ENCODE measurements around the gene BMPR1B. TPM values are rescaled to one million over a fixed set of nuclear protein-coding genes. Genes with fewer than 3 reads are reported as not detected.

The BMPR1B gene
- polyA plus RNA-seq, 2 of the 4 experiments (the other 2 are of a cell fraction) = 6.4 to 21.2 TPM

DNA sequence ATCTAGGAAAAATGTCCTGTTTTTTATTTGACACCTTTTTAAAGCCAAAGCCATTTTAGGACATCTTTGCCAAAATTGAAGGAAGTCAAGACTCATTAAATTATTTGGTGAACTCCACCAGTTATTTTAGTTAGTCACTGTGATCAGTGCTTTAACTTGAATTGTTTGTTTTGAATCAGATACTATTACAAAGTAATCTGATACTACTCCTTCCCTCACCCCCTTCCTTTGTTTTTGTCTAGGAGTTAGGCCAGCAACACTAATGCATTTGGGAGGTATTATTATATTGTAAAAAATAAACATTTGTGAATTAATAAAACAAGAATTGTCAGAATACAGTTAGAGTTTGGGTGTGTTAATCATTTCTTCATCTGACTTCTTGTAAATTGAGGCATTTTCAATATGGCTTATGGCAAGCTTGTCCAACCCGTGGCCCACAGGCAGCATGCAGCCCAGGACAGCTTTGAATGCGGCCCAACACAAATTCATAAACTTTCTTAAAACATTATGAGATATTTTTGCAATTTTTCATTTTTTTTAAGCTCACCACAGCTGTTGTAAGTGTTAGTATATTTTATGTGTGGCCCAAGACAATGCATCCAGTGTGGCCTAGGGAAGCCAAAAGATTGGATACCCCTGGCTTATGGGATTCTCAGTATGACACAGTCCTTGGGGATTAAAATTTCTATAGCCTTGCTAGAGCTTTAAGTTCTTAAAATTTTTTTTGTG, 182.2 kb downstream of the BMPR1B start:
- POLR2A ChIA-PET = no interaction called here
- Histone ChIP-seq H3K27ac (0 out of 6 replicates have a peak overlapping the region, but pooled peaks of 1 of the 2 experiments have one; percentile 14), H3K4me3 (no peak overlapping the region), H3K9me3 (no peaks in the 10 kb centered on the region), H3K4me1 (peaks cover 42% of the 10 kb centered on the region), H3K4me2 (peak overlapping the region; percentile 44; the same call in 2 of the 3 replicates)
- TF ChIP-seq JUNB (IDR thresholded peaks at IDR 0.05) (no peak), E2F6 (IDR thresholded peaks at IDR 0.05; ENCODE audit: borderline replicate concordance, low read depth) (no peak), CTCF (IDR thresholded peaks at IDR 0.05) (no peak), RFX5 (IDR thresholded peaks at IDR 0.05) (no peak), CHD2 (IDR thresholded peaks at IDR 0.05; ENCODE audit: low read length, partially characterized antibody) (no peak), PHF8 (IDR thresholded peaks at IDR 0.05; ENCODE audit: borderline replicate concordance, low read depth) (no peak), EHF (CRISPR knock-in tag; IDR thresholded peaks at IDR 0.05) (no peak), RCOR1 (IDR thresholded peaks at IDR 0.05; ENCODE audit: low read depth, low read length) (no peak), ZFP36 (IDR thresholded peaks at IDR 0.05; ENCODE audit: borderline replicate concordance, partially characterized antibody) (no peak), NPAS2 (CRISPR knock-in tag; IDR thresholded peaks at IDR 0.05; ENCODE audit: borderline replicate concordance) (no peak), RAD21 (conservative IDR thresholded peaks at IDR 0.05 in 1 of 2, IDR thresholded peaks at IDR 0.05 in 1 of 2) (no peak), RARB (CRISPR knock-in tag; IDR thresholded peaks at IDR 0.05) (no peak), TFCP2L1 (CRISPR knock-in tag; IDR thresholded peaks at IDR 0.05) (no peak), ESRRA (IDR thresholded peaks at IDR 0.05; ENCODE audit: borderline replicate concordance, low read length) (no peak), NR3C1 (IDR thresholded peaks at IDR 0.05) (no peak)
- TF ChIP-seq, protein P1, sequence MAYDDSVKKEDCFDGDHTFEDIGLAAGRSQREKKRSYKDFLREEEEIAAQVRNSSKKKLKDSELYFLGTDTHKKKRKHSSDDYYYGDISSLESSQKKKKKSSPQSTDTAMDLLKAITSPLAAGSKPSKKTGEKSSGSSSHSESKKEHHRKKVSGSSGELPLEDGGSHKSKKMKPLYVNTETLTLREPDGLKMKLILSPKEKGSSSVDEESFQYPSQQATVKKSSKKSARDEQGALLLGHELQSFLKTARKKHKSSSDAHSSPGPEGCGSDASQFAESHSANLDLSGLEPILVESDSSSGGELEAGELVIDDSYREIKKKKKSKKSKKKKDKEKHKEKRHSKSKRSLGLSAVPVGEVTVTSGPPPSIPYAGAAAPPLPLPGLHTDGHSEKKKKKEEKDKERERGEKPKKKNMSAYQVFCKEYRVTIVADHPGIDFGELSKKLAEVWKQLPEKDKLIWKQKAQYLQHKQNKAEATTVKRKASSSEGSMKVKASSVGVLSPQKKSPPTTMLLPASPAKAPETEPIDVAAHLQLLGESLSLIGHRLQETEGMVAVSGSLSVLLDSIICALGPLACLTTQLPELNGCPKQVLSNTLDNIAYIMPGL (CRISPR knock-in tag; IDR thresholded peaks at IDR 0.05; ENCODE audit: borderline replicate concordance) = no peak
- FAIRE-seq = no peak
- ATAC-seq = 0 out of 6 replicates have a peak, but pooled peaks of 1 of the 2 experiments have one; percentile 32
- WGBS (ENCODE audit: missing lambda C conversion rate) = 74% methylated on average over 2 of the region's 2 CpGs
- CTCF ChIA-PET = no interaction called here
- DNase-seq (ENCODE audit: low read depth in 1 of 2, low spot score in 1 of 2) = no peak

GRCh38 chr4:94940520-94940908, 182.8 kb downstream of the BMPR1B start:
- POLR2A ChIA-PET = interaction anchor here (0.7 kb wide), 1 partner anchor 15 kb away, joined by 3 read pairs; no protein-coding TSS in a partner anchor
- WGBS (ENCODE audit: missing lambda C conversion rate) = 94% methylated on average over 5 of the region's 5 CpGs
- TF ChIP-seq EHMT2 (IDR thresholded peaks at IDR 0.05; ENCODE audit: low read depth) (no peak), NPAS2 (CRISPR knock-in tag; IDR thresholded peaks at IDR 0.05; ENCODE audit: borderline replicate concordance) (no peak), RNF2 (IDR thresholded peaks at IDR 0.05; ENCODE audit: borderline replicate concordance, low read depth) (no peak), ESRRA (IDR thresholded peaks at IDR 0.05; ENCODE audit: borderline replicate concordance, low read length) (no peak), EP300 (IDR thresholded peaks at IDR 0.05) (no peak), GATA3 (IDR thresholded peaks at IDR 0.05; ENCODE audit: borderline replicate concordance) (no peak), NFE2L2 (conservative IDR thresholded peaks at IDR 0.05; ENCODE audit: low read length) (no peak), ZNF302 (CRISPR knock-in tag; IDR thresholded peaks at IDR 0.05) (no peak), CHD2 (IDR thresholded peaks at IDR 0.05; ENCODE audit: low read length, partially characterized antibody) (no peak), POLR2AphosphoS2 (conservative IDR thresholded peaks at IDR 0.05; ENCODE audit: low read length) (no peak), SREBF2 (IDR thresholded peaks at IDR 0.05) (no peak), RCOR1 (IDR thresholded peaks at IDR 0.05; ENCODE audit: low read depth, low read length) (no peak), FOSB (CRISPR knock-in tag; IDR thresholded peaks at IDR 0.05) (no peak)
- TF ChIP-seq, protein P1 (CRISPR knock-in tag; IDR thresholded peaks at IDR 0.05; ENCODE audit: borderline replicate concordance) = no peak
- no peak overlapping the region for H3K27ac ChIP-seq
- no peaks in the 10 kb centered on the region for H3K9me3 ChIP-seq
- DNase-seq (ENCODE audit: low read depth in 1 of 2, low spot score in 1 of 2) (no peak), FAIRE-seq (no peak), ATAC-seq (no peak)
- no peak overlapping the region for H3K4me2 ChIP-seq
- CTCF ChIA-PET = no interaction called here
- peaks cover 36% of the 10 kb centered on the region for H3K4me1 ChIP-seq
- no peak overlapping the region for H3K4me3 ChIP-seq
